IPS-NIHi7 (cell line): ENCODE measurements around the gene FOXJ1.

Experiments
- DNase-seq: peaks from one replicate; pipeline ENCODE4 v3.0.0; 2012; ENCODE audit warnings: mixed read lengths; ENCODE audit errors: extremely low spot score

The FOXJ1 gene

GRCh38 chr17:76160896-76161528 is 20.0 kb upstream of the FOXJ1 start:
- no peak for DNase-seq

DNA sequence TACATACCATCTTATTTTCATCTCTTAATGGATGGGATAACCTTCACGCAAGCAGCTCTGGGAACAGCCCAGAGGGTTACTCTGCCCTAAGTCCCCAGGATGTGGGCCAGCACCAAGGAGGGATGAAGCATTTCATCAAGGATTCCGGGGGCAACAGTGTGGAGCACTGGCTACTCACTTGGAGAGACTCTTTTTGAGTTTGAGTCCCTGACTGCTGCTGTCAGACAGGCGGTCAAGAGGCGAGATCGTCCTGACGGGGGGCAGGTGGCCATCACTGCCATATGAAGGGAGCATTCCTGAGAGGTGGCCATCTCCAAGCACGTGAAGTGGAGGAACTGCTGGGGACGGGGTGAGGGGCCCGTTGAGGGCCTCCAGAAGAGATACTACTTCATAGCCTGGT is 18.1 kb upstream of the FOXJ1 start:
- no peak for DNase-seq

DNA sequence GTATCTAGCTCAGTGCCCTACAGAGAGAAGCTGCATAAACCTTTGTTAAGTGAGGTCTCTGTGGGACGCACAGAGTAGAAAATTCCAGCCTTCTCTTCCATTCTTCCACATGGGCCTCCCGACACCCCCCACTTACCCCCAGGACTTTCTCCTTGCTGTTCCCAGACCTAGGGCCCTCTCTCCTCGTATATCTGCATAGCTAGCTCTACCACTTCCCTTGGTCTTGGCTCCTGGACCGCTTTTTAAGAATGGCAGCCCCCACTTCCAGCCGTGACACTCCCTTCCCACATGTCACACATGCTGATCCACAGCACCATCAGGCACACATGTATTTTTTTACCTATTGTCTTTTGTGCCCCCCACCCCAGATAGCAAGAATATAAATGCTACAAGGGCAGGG is 16.7 kb upstream of the FOXJ1 start:
- DNase-seq: no peak

DNA sequence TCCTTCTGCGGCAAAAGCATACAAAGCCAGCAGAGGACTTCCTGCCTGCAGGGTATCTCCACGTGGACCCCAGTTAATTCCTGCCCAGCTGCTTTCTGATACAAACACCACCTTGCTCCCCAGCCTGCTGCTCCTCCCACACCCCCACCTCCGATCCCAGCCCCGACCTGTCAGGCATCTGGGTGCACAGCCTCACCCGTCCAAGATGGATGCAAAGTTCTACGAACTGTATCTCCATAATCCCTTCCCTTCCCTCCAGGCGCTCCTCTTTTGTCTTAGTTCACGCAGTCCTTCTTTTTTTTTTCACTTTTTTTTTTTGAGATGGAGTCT is 15.6 kb upstream of the FOXJ1 start:
- DNase-seq: no peak

DNA sequence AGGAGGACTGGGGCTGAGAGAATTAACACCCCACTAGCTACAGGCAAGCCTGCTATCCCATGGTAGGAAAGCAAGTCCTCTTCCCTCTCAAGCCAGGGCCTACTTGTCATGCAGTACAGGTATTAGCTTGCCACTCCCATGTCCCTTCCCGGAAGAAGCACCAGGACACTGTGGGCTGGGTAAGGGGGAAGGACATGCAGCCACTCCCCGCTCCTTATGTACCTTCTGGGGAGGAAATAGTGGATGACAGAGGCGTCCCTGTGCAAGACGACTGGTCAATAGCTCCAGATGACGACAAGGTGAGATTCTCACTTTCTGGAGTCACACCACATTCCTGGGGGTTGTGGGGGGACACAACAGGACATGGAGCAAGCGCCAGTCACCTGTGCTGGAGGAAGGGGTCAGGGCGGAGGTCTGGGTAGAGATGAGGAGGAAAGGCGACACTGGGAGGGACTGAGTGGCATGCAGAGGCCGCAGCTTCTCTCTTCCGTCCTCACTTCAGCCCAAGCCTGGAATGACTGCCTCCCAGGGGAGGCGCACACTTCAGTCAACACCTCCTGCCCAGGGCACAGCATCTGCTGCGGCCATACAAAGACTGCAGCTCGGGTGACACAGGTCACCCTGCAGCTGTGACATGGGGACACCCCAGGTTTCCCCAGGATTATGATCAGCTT is 15.1 kb upstream of the FOXJ1 start:
- no peak for DNase-seq

DNA sequence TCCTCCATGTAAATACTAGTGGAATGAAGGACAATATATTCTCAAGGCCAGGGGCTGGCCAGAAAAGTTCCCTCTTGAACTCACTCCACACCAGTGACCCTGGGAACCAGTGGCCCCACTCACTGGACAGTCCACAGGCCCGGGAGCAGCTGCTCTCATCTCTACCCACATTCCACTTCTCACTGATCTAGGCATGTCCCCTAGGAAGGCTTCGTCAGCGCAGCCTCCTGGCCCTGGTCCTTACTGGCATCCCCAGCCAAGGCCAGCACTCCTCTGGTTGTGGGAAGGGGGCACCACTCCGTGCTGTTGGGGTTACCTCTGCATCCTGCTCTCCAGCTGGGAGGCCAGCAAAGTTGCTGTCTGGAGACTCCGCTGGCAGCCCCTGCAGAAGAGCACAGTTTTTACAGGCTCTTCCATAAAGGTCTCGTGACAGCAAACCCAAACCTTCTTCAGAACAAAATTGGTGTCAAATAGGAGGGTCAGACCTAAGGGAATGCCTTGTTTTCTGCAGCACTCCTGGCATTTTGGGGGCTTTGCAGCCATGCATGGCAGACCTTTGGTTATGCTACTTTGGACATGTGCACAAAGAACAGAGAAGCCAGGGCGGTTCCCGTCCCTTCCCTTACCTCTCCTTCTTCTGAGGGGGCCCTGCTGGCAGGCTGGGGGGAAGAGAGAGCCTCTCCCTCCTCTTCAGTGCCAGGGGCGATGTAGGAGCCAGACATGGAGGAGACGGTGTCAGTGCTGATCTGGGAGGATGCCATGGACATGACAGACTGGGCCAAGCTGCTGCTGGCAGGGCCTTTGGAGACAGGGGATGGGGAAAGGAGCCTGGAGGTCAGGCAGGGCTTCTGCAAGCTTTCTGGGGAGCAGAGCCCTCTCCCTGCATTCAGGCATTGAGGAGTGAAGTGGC is 14.1 kb upstream of the FOXJ1 start:
- no peak for DNase-seq

- DNase-seq: no peak
Measured at GRCh38 chr17:76154292-76154691, 13.2 kb upstream of the FOXJ1 start.

GRCh38 chr17:76153640-76154039 is 12.6 kb upstream of the FOXJ1 start:
- DNase-seq: no peak

- no peak for DNase-seq
Measured at GRCh38 chr17:76153202-76153601, 12.2 kb upstream of the FOXJ1 start.

DNA sequence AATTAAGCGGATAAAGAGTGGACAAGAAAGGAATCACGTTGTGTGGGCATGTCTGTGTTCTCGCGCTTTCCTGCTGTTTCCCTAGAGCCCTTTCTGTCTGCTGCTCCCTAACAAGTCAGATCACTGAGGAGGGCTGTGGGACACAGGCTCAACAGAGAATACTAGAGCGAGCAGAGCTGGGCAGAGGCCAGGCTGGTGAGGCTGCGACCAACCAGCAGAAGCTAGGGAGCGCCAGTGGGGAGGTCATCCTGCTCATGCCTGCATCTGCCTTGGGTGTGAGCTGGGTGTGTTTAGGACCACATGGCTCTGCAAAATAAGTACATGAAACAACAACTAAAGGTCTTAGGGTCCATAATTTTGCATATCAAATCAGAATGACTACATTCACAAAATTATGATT is 11.5 kb upstream of the FOXJ1 start:
- DNase-seq: no peak

GRCh38 chr17:76151896-76152454 is 10.9 kb upstream of the FOXJ1 start:
- no peak for DNase-seq

GRCh38 chr17:76150712-76151622 is 9.9 kb upstream of the FOXJ1 start:
- no peak for DNase-seq

GRCh38 chr17:76149214-76149613 is 8.2 kb upstream of the FOXJ1 start:
- DNase-seq: no peak

GRCh38 chr17:76148015-76148326 is 6.9 kb upstream of the FOXJ1 start:
- DNase-seq: no peak

DNA sequence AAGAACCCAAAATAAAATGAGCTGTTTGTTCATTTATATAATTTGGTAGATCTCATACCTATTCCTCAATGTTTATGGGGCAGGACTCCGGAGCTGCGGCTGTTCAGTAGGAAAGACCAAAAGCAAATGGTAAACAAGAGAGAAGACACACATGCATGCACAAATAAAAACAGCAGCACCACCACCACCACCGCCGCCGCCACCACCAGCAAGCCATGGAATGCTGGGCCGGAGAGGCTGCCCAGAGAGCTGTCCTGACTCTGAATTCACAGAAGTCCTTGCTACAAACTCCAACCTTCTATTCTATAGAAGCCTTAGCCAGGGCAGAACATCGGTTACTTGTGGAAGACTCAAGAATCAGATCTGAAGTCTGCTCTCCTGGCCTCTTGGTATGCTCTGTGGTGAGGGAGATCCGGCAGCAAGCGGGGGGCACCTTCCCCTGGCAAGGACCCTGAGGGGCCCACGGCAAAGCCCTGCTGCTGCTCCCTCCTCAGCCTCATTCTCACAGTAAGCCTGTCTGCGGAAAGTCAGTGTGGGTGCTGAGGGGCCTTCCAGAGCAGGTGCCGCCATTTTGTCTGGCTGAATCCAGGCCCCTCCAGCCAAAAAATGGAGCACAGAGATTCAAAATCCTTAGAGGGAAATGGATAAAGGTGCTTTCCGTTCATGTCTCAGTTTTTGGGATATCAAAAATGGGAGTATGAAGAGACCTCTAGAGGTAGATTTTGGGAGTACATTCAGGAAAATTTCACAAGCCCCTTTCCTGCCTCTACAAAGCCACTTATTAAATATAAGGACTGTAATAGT is 6.4 kb upstream of the FOXJ1 start:
- DNase-seq: no peak

DNA sequence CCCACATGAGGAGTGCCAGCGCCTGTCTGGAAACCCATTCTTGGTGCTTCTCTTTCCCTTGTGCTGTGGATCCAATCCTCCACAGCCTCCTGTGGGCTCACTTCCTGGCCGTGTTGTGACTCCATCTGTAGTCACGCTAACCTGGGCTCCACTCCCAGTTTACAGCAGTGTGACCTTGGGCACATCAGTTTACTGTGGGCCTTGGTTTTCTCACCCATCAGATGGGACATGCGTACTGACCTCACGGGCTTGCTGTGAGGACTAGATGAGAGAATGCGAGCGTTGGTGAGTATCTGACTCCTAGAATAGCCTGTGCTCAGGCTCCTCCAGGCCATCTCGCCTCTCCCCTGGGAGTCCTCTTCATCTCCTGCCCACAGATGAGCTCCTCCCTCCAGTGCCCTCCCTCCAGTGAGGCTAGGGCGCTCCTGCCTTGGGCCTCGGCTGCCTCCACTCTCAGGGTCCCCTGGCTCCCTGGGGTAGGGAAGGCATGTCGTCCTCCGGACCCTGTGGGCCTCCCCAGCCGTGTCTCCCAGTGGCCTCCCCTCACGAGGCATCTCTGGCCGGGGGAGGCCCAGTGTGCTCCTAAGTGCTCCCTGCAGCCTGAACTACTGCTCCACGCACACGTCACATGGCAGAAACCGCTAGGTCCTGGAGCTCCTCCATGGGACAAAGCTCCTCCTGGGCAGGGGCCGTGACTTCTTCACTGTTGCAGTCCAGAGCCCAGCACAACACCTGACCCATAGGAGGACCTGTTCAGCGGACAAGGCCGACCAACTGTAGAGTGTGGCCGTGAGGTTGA is 5.2 kb upstream of the FOXJ1 start:
- DNase-seq: no peak

DNA sequence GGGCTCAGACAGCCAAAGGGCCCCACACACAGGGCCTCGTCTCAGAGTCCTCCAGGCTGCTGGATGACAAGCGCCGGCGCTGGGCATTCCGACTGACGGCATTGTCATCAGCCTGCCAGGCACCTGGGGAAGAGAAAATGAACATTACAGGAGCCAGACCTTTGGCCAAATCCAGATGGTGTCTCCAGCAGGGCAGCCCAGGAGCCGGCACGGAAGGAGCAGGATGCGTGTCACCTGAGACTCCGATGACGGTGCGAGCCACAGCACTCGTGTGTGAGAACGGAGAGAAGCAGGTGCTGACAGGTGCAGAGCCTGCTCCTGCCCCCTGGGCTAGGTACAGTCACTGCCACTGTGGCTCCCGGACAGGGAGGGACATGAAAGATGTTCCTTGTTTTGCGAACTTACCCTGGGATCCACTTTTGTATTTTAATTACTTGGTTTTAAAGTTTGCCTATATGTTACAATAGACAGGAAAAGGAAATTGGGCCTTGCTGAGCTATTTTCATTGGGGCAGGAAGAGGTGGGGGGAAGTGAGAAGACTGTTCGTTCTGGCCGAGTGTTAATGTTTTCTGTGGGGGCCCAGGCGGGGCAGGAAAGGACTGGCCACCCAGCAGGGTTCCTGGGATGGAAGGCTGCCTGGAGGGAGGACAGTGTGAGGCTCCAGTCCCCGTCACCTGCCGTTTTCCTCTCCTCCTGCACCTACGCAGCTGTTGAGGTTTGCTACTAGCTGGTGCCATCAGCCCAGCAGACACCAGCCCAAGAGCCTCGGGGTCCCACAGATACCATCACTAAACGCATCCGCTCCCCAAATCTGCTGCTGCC is 4.4 kb upstream of the FOXJ1 start:
- no peak for DNase-seq

DNA sequence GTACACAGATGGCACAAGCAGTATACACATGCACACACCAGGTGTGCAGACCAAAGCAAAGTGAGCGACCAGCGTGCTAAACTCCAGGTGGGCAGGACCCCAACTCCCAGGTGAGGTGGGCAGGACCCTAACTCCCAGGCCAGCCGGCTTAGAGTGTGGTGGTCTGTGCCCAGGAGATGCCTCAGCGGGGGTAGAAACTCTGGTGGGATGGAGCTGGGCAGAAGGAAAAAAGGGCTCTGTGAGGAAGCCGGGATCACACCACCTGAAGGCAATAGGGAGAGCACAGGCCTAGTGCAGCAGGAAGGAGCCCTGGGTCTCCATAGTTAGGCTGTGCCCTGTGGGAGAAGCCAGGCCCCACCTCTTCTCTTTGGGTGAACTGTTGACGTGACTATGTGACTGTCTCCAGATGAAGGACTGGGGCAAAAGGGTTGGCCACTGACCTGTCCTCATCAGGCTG is 1.6 kb upstream of the FOXJ1 start:
- DNase-seq: no peak

GRCh38 chr17:76142039-76142584 is 1.1 kb upstream of the FOXJ1 start:
- DNase-seq: no peak
